K562 (cell line): ENCODE data around the gene ACADM. TPM values are rescaled to one million over a fixed set of nuclear protein-coding genes. Genes with fewer than 3 reads are reported as not detected.

Experiments
- ARID1B ChIP-seq: fragments of 450-650 bp; IDR thresholded peaks from 2 replicates; pipeline ENCODE4 v1.6.1; 2016; ENCODE audit warnings: antibody characterized with exemption, mild to moderate bottlenecking, inconsistent platforms
- CBX5 ChIP-seq: IDR thresholded peaks from 2 replicates; pipeline ENCODE4 v1.6.1; 2014; ENCODE audit warnings: low read depth, borderline replicate concordance
- GTF2F1 ChIP-seq: IDR thresholded peaks from 2 replicates; pipeline ENCODE4 v1.6.1; 2011; ENCODE audit warnings: low read depth, low read length, improper control_type of control experiment
- MYBL2 ChIP-seq, 2 experiments: fragments of 450-650 bp in 1 of 2; sonication (generic) in 1 of 2; formaldehyde crosslinking in 1 of 2; IDR thresholded peaks; 2 replicates each; pipeline versions ENCODE4 v1.6.1 to v1.8.1; 2017 to 2022; ENCODE audit warnings: borderline replicate concordance in 1 of 2, inconsistent platforms in 1 of 2, low read depth in 1 of 2, mild to moderate bottlenecking in 1 of 2, missing genetic modification reagents in 1 of 2, moderate library complexity in 1 of 2
- POLR2H ChIP-seq: IDR thresholded peaks from 2 replicates; pipeline ENCODE4 v1.6.1; 2016; ENCODE audit warnings: missing genetic modification characterization, low read depth, mild to moderate bottlenecking, control low read depth, missing compliant biosample characterization, moderate library complexity
- SMAD3 ChIP-seq: fragments of 450-650 bp; formaldehyde crosslinking; conservative IDR thresholded peaks from 2 replicates; pipeline ENCODE4 v1.4.0; 2020; ENCODE audit warnings: mild to moderate bottlenecking
- TFAM ChIP-seq: fragments of 250-450 bp; sonication (Bioruptor Pico); conservative IDR thresholded peaks from 2 replicates; pipeline ENCODE4 v1.5.0; 2021; ENCODE audit warnings: mild to moderate bottlenecking, moderate library complexity
- ZBTB40 ChIP-seq, 2 experiments: fragments of 450-650 bp in 1 of 2; sonication (generic) in 1 of 2; formaldehyde crosslinking in 1 of 2; IDR thresholded peaks; 2 replicates each; pipeline versions ENCODE4 v1.7.1 to v1.9.0; 2016 to 2022; ENCODE audit warnings: inconsistent platforms in 1 of 2, mild to moderate bottlenecking in 1 of 2, missing genetic modification reagents in 1 of 2
- ZHX1 ChIP-seq: fragments of 150-350 bp; conservative IDR thresholded peaks from 2 replicates; pipeline ENCODE4 v1.6.1; 2014; ENCODE audit warnings: low read length
- ZNF280A ChIP-seq: fragments of 450-650 bp; IDR thresholded peaks from 2 replicates; pipeline ENCODE4 v1.6.1; 2018; ENCODE audit warnings: mild to moderate bottlenecking, low read depth; ENCODE audit not compliant: partially characterized antibody
- ZNF551 ChIP-seq: fragments of 250-450 bp; sonication (Bioruptor Pico); IDR thresholded peaks from 2 replicates; pipeline ENCODE4 v1.5.0; 2021; ENCODE audit warnings: mild to moderate bottlenecking, moderate library complexity
- ZSCAN32 ChIP-seq: fragments of 450-650 bp; formaldehyde crosslinking; IDR thresholded peaks from 2 replicates; pipeline ENCODE4 v1.4.0; 2020; ENCODE audit warnings: mild to moderate bottlenecking, moderate library complexity
- polyA plus RNA-seq, 8 experiments: library from polyadenylated mRNA; depleted of rRNA in 4 of 8; stranded (reverse) in 5 of 8; unstranded in 3 of 8; fragments of >200 nt; fragmentation: Nextera tagmentation in 2 of 8; fragmentation: Illumina TruSeq in 1 of 8; extraction: Ambion mirVana in 2 of 8; extraction: Trizol in 1 of 8; gene quantifications; 2 replicates each; pipeline versions ENCODE4 v1.2.1 to v1.2.3, GENCODE V29; 2011 to 2014; ENCODE audit warnings: inconsistent platforms in 1 of 8, missing spikeins in 1 of 8
- total RNA-seq, 7 experiments: library from RNA; depleted of rRNA in 6 of 7; stranded (reverse); fragments of >200 nt in 6 of 7; fragmentation: Illumina TruSeq in 2 of 7; extraction: Trizol in 2 of 7; gene quantifications; 2 replicates each; pipeline versions ENCODE4 v1.2.1 to v1.2.3, GENCODE V29; 2011 to 2021; ENCODE audit warnings: low replicate concordance in 1 of 7

ACADM gene
- total and polyA plus RNA-seq, 9 of the 15 experiments (the other 6 are each of a cell fraction or from before 2014, with no cell fraction given): 82.5 to 156 (median 123) TPM

- no peak for TF ChIP-seq ZBTB40 (IDR thresholded peaks at IDR 0.05)
- no peak for TF ChIP-seq ZBTB40 (CRISPR knock-in tag; IDR thresholded peaks at IDR 0.05)
- 0 out of 2 replicates have a peak, but pooled peaks have one; percentile 45 for TF ChIP-seq SMAD3 (CRISPR knock-in tag)
- TF ChIP-seq ZNF280A: no peak
- TF ChIP-seq POLR2H (tag): peak; percentile 83
- no peak for TF ChIP-seq ARID1B
- peak; percentile 88; the same call in 1 of the 2 replicates for TF ChIP-seq ZNF551 (CRISPR knock-in tag)
- TF ChIP-seq ZHX1: no peak
- TF ChIP-seq TFAM (CRISPR knock-in tag): no peak
- TF ChIP-seq ZSCAN32 (CRISPR knock-in tag): 0 out of 2 replicates have a peak, but pooled peaks have one; percentile 51
- TF ChIP-seq MYBL2 (IDR thresholded peaks at IDR 0.05; ENCODE audit: low read depth): no peak
- TF ChIP-seq MYBL2 (CRISPR knock-in tag; IDR thresholded peaks at IDR 0.05; ENCODE audit: borderline replicate concordance): no peak
- TF ChIP-seq CBX5: no peak; the same call in 1 of the 2 replicates
- no peak for TF ChIP-seq GTF2F1
Measured at GRCh38 chr1:75796376-75797272, 72.1 kb downstream of the ACADM start, which contains the start of gene MSH4 (continued).
